GM18951 (cell line): ENCODE data around the gene TMCC1.
"Not testable (repeated sequence)": the region's sequence is repeated elsewhere in the genome, so short reads cannot be mapped to it uniquely, and the experiment has no call there.

Source experiments
- POLR2A ChIP-seq: IDR thresholded peaks from 4 replicates; pipeline ENCODE4 v1.6.1; 2011; ENCODE audit warnings: mild to moderate bottlenecking; ENCODE audit not compliant: insufficient read length, insufficient read depth; ENCODE audit errors: extremely low read depth
- in situ Hi-C: fragments of 300-500 bp; cut with MboI; formaldehyde crosslinking; loops from one replicate; pipeline ENCODE4 v1.12.0; 2022; ENCODE audit warnings: low sequenced_read_pairs, mixed read lengths, inconsistent platforms; ENCODE audit not compliant: unreplicated experiment

TMCC1 gene

DNA sequence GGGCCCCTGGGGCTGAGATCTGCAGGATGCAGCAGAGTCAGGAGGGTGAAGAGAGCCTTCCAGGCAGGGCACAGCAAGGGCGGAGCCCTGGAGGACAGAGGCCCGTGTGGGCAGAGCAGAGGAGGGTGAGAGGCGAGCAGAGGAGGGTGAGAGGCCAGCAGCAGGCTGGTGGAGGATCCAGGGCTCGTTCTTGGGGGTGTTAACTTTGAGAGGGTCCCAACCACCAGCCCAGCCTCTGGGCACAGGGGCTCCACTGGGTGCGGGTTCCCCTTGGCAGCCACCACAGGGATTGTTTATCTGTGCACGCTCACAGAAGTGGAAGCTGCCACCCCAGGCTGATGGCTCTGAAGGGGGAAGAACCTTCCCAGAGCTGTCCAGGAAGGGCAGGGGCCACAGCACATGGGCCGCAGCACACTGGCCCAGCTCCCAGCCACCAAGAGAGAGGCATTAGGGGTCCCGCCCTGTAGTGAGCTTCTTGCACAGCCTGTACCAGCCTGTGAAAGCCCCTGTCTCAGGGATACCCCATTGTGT is 277.7 kb downstream of the TMCC1 start:
- no peak for TF ChIP-seq POLR2A
- in situ Hi-C loops = no loop called here

DNA sequence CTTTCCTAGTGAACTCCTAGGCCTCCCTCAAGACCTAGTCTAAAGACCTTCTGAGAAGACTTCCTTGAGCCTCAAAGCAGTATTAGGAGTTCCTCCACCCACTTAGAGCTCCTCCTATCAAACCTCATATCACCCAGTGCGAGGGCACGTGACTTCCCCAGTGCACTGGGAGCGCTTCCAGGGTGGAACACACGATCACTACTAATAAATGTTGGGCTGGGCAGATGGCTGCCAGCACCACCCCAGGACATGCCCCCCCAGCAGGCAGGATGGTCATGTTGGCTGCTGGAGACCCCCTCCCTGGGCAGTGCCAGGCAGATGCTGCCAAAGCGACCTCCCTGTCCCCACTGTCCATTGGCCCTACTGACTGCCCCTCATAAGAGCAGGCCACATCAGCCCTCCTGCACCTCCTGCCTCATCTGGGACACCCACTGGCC is 278.6 kb downstream of the TMCC1 start:
- no peak for TF ChIP-seq POLR2A
- in situ Hi-C loops = no loop called here

DNA sequence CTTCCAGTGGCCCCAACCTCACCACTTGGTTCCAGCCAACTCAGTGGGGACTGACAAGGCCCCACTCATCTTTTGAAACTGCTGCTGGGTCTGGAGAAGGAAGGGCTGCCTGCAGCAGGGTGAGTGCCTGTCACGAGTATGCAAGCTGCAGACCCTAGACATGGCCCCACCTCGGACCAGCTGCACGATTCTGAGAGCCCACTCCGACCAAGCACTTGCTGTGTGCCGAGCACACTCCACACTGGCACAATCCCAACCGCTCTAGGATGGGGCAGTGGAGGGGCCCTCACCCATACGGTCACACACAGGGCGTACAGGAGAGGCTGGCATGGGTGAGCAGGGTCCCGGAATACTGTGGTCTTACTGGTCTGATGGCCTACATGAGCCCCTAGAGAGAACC is 279.1 kb downstream of the TMCC1 start:
- in situ Hi-C loops = no loop called here
- TF ChIP-seq POLR2A = no peak

DNA sequence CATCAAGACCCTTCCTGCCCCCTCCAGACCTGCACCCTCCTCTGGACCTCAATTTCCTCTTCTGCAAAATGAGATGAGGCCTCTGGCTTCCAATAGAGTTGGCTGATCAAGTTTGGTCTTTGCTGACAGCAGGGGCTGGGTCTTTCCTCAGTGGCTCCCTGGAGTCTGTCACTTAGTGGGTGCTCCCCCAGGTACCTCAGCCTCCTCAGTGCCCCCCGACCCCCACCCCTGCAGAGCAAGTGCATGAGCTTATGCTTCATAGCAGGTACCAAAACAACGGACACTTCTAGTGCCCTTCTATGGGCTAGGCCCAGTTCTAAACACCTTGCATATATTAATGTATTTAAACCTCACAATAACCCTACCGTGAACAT is 280.2 kb downstream of the TMCC1 start:
- TF ChIP-seq POLR2A = no peak
- in situ Hi-C loops = no loop called here

DNA sequence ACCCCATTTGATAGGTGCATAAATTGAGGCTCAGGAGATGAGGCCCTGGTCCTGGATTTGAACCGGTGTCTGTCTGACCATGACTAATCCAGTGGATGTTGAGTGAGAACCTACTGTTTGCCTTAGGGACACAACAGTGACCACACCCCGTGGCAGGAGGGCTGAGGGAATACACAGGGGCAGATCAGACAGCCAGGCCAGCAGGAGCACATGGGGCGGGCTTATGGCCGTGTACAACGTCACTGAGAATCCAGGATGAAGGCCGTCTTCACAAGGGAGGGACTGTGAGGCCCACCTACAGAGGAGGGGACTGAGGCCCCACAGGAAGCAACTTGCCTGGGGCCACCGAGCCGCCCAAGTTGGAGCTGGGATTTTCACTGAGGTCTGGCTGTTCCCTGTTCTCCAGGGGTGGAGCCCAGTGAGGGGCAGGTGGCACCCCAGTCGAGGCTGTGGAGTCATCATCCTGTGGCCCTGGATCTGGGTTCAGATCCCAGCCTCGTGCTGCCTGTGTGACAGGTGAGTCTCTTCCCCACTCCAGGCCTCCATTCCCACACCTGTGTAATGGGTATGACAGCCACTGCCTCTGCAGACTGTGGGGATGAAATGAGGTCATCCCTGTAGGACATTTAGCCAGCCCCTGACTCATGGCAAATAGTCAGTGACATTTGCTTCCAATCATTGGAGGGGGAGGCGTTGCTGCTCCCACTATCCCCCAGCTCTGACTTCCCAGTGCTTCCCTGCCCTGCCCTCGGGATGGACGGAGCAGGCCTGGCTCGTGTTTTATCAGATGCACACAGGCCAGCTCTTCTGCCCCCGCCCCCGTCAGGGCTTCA is 280.8 kb downstream of the TMCC1 start:
- no peak for TF ChIP-seq POLR2A
- in situ Hi-C loops = no loop called here

DNA sequence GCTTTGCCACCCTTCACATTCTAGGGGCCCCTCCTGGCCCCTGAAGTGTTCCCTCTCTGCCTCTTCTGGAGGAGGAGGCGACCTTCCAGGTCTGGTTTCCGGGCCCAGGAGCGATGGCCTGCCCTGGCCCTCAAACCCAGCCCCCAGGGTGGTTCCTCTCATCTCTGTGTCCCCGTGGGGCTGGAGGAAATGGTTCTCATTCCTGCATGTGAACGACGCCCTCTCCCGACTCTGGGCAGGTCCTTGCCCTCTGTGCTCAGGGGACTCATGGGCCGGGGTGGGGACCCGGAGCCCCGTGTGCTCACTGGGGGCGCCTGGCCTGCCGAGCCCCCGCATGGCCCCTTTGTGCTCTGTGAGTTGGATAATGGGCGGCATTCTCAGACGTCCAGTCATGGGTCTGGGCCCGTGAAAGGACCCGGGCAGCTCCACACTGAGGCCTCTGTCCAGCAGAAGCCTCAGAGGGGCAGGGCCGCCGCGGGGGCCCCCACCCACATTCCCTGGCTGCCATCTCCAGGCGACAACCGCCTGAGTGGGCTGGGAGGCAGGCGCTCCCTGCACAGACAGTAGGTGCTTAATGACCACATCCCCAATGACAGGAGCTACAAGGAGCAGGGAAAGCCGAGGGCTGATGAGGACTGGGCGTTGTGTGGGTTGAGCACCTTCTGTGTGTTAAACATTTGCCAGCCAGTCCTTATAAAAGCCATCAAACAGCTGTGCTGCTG is 281.5 kb downstream of the TMCC1 start:
- no peak for TF ChIP-seq POLR2A
- in situ Hi-C loops = no loop called here

DNA sequence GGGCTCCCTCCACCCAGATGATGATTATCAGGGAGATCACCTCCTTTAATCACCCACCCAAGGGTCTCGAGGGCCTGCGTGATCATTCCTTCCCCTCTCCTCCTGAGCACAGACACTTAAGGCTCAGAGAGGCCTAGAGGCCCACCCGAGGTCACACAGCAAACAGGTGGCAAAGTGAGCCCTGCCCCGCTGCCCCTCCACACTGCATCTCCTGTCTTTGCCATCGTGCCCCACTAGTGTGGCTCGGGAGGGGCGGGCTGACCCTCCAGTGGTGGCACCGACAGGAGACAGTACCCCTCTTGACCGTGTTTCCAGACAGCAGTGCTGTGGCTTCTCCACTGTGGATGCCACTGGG is 282.1 kb downstream of the TMCC1 start:
- in situ Hi-C loops = no loop called here
- TF ChIP-seq POLR2A = no peak

DNA sequence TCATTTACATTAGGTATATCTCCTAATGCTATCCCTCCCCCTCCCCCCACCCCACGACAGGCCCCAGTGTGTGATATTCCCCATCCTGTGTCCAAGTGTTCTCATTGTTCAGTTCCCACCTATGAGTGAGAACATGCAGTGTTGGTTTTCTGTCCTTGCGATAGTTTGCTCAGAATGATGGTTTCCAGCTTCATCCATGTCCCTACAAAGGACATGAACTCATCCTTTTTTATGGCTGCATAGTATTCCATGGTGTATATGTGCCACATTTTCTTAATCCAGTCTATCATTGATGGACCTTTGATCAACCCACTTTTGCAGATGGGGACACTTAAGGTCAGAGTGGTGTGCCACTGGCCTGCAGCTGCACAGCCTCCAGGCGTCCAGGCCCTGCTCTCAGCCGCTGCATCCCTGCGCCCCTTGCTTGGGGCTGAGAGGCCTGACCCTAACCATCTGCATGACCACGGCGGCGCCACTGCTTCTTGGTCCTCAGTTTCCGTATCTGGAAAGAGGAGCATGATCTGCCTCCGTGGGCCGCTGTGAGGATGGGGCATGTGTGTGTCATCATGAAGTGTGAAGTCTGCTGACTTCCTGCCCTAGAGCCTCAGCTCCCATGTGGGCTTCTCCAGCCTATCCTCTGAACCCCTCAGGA is 282.6 kb downstream of the TMCC1 start:
- in situ Hi-C loops = not testable (repeated sequence)

DNA sequence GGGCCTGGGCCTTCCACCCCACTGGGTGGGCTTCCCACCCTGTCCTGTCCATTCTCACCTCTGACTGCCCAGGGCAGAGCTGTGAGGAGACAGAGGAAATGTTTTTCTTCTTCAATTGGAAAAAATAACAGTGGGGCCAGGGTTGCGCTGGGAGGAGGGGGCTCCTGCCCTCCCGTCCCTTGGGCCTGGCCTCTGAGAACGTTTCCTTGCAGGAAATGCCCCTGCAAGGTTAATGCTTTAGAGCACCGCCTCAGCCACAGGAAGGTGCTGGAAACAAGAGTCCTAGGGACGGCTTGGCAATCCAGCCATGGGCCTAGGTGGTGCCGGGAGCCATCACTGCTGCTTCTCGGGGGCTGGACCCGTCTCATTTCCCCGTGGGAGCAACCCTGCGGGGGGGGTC is 283.2 kb downstream of the TMCC1 start:
- in situ Hi-C loops = no loop called here
- no peak for TF ChIP-seq POLR2A

DNA sequence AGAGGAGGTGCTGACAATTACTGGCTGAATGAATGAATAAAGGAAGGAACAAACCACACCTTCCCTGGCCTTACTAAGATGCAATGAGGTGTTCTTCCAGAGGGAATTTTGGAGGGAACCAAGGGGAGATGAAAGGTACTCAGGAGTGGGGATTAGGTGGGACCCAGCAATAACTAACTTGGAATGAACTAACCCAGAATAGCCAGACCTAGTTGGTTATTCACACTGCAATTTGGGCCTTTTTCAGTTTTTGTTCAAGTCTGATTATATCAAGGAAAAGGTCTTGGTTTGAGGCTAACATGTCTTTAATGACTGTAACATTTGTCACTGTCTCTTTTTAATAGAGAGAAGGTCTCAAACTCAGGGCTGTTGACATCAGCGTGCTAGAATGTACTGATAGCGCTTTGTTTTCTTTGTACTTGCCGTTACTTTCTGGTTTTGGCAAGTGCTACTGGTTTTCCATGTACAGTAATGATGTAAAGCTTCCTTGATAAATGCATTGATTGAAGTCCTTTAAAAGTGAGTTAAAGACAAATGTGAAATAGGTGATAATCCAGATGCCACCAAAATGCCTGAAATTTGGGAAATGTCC is 283.8 kb downstream of the TMCC1 start:
- no peak for TF ChIP-seq POLR2A
- in situ Hi-C loops = no loop called here

DNA sequence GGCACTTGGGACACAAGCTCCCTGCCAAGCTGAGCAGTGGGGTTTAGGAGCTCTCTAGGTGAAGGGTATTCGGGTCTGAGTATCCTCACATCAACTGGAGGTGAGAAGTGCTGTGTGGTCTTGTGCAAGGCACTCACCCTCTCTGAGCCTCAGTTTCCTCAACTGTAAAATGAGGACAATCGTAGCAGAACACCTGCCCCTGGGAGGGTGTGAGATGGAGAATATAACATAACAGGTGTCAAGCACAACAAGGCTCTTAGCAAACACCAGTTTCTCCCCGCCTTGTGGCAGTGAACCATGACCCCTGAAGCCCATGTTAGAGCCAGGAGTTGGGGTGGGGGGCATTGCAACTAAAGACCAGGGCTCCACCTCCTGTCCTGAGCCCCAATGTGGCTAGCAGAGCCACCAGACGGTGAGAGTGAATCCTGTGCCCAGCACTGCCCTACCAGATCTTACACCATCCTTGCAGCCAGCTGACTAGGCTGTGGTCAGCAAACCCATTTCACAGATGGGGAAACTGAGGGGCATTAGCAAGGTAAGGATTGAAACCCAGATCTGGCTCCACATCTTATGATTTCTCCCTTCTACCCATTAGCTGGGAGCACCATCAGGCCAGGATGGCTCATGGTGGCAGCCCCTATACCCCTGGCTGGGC is 284.4 kb downstream of the TMCC1 start:
- TF ChIP-seq POLR2A = no peak
- in situ Hi-C loops = no loop called here

DNA sequence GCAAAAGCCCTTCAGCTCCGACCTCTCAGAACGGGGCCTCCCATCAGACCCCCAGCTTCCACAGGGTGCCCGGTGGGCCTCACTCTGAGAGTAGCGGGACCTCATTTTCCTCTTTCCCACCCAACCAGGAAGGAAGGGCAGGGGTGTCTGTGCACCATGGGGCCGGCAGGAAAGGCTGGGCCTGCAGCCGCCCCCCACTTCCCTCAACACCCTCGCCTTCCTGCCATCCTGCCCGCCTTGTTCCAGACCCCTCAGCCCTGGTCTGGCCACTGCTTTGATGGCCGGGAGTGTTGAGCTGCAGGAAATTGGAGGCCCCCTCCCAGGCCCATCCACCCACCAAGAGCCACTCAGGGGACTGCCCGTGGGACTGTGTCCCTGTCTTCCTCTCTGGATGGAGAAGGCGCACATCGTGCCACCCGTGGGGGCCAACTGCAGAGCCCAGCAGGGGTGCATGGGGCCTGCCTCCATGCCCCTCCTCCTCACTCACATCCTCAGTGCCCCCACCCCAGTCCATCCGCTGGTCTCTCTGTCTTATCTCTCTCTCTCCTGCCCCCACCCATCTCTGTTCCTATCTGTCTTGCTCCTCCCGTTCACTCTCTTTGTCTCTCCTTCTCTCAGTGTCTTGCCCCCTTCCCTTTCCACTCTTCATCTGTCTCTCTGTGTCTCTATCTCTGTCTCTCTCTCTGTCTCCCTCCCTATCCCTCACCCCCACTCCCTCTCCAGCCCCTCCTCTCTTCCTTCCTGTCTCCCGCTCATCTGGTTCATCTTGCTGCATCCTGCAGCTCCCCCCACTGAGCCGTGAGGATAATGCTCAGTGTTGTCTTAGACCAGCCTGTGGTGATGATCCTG is 285.2 kb downstream of the TMCC1 start:
- in situ Hi-C loops = no loop called here
- TF ChIP-seq POLR2A = no peak
